Mesenchymal stem cell (in vitro differentiated cells and primary cell): ENCODE results near the gene KRI1.

ENCODE experiments used
- DNase-seq: peaks from one replicate; pipeline ENCODE4 v3.0.0-alpha.2; 2013
- H2AFZ ChIP-seq: one replicate; pipeline ENCODE4 v1.6.1; 2013; ENCODE audit warnings: low read depth, mild to moderate bottlenecking, control low read depth, inconsistent platforms, low read length, moderate library complexity
- H2AK5ac ChIP-seq: 2 replicates; pipeline ENCODE4 v1.6.1; 2013; ENCODE audit warnings: low read length, moderate library complexity, mild to moderate bottlenecking, inconsistent platforms; ENCODE audit not compliant: severe bottlenecking
- H2BK120ac ChIP-seq: one replicate; pipeline ENCODE4 v1.6.1; 2013; ENCODE audit warnings: low read depth, mild to moderate bottlenecking, inconsistent platforms, low read length, moderate library complexity
- H2BK12ac ChIP-seq, 2 experiments: one replicate each; pipeline ENCODE4 v1.6.1; 2013; ENCODE audit warnings: inconsistent platforms in 2 of 2, low read length in 2 of 2, mild to moderate bottlenecking in 2 of 2, moderate library complexity in 2 of 2, control low read depth in 1 of 2
- H2BK15ac ChIP-seq: one replicate; pipeline ENCODE4 v1.6.1; 2013; ENCODE audit warnings: mild to moderate bottlenecking, low read depth, inconsistent platforms; ENCODE audit not compliant: poor library complexity, severe bottlenecking
- H2BK5ac ChIP-seq: 2 replicates; pipeline ENCODE4 v1.6.1; 2013; ENCODE audit warnings: low read depth, mild to moderate bottlenecking, low read length, control low read depth, inconsistent platforms; ENCODE audit not compliant: poor library complexity, severe bottlenecking
- H3K14ac ChIP-seq, 2 experiments: one replicate each; pipeline ENCODE4 v1.6.1; 2013; ENCODE audit warnings: inconsistent platforms in 2 of 2, low read length in 2 of 2, control low read depth in 1 of 2, mild to moderate bottlenecking in 1 of 2, moderate library complexity in 1 of 2
- H3K18ac ChIP-seq, 2 experiments: one replicate each; pipeline ENCODE4 v1.6.1; 2013; ENCODE audit warnings: inconsistent platforms in 2 of 2, low read length in 2 of 2, control low read depth in 1 of 2, low read depth in 1 of 2, mild to moderate bottlenecking in 1 of 2
- H3K23ac ChIP-seq, 2 experiments: one replicate each; pipeline ENCODE4 v1.6.1; 2013; ENCODE audit warnings: inconsistent platforms in 2 of 2, low read length in 2 of 2, mild to moderate bottlenecking in 2 of 2, moderate library complexity in 2 of 2, control low read depth in 1 of 2
- H3K27ac ChIP-seq: 2 replicates; pipeline ENCODE4 v1.5.1; 2013; ENCODE audit warnings: mild to moderate bottlenecking, moderate library complexity, low read length, control low read depth, inconsistent platforms; ENCODE audit not compliant: poor library complexity, severe bottlenecking
- H3K27me3 ChIP-seq, 2 experiments: 2 replicates each; pipeline versions ENCODE4 v1.6.1 to v1.7.0; 2013; ENCODE audit warnings: low read length in 2 of 2, mild to moderate bottlenecking in 2 of 2, moderate library complexity in 2 of 2, control low read depth in 1 of 2, inconsistent platforms in 1 of 2; ENCODE audit not compliant: control insufficient read depth in 1 of 2, insufficient read depth in 1 of 2
- H3K36me3 ChIP-seq, 2 experiments: 2 replicates each; pipeline versions ENCODE4 v1.6.1 to v1.7.0; 2013; ENCODE audit warnings: low read length in 2 of 2, control low read depth in 1 of 2, inconsistent platforms in 1 of 2, low read depth in 1 of 2, mild to moderate bottlenecking in 1 of 2; ENCODE audit not compliant: insufficient read depth in 2 of 2, control insufficient read depth in 1 of 2
- H3K4ac ChIP-seq, 2 experiments: one replicate each; pipeline ENCODE4 v1.6.1; 2013; ENCODE audit warnings: inconsistent platforms in 2 of 2, low read length in 2 of 2, mild to moderate bottlenecking in 2 of 2, moderate library complexity in 2 of 2, control low read depth in 1 of 2, low read depth in 1 of 2
- H3K4me1 ChIP-seq: 2 replicates; pipeline ENCODE4 v1.6.1; 2013; ENCODE audit warnings: low read depth, low read length, control low read depth; ENCODE audit not compliant: control insufficient read depth, insufficient read depth
- H3K4me2 ChIP-seq: 2 replicates; pipeline ENCODE4 v1.6.1; 2013; ENCODE audit warnings: low read length, mild to moderate bottlenecking, inconsistent platforms; ENCODE audit not compliant: poor library complexity, severe bottlenecking
- H3K4me3 ChIP-seq, 2 experiments: 2 replicates each; pipeline versions ENCODE4 v1.5.1 to v1.7.0; 2013; ENCODE audit warnings: low read length in 2 of 2, mild to moderate bottlenecking in 2 of 2, control low read depth in 1 of 2, low read depth in 1 of 2; ENCODE audit not compliant: insufficient read depth in 1 of 2
- H3K79me1 ChIP-seq: replicated peaks from 2 replicates; pipeline ENCODE4 v1.6.1; 2013; ENCODE audit warnings: mild to moderate bottlenecking, control low read depth, low read length, inconsistent platforms; ENCODE audit not compliant: poor library complexity, severe bottlenecking
- H3K9ac ChIP-seq: 2 replicates; pipeline ENCODE4 v1.7.0; 2013; ENCODE audit warnings: mild to moderate bottlenecking, low read length, moderate library complexity
- H3K9me3 ChIP-seq: 2 replicates; pipeline ENCODE4 v1.7.0; 2013; ENCODE audit warnings: mild to moderate bottlenecking, low read length; ENCODE audit not compliant: control insufficient read depth
- H4K8ac ChIP-seq: one replicate; pipeline ENCODE4 v1.6.1; 2013; ENCODE audit warnings: inconsistent platforms, mild to moderate bottlenecking, low read length, moderate library complexity
- H4K91ac ChIP-seq: one replicate; pipeline ENCODE4 v1.6.1; 2013; ENCODE audit warnings: mild to moderate bottlenecking, low read length, inconsistent platforms
- WGBS: methylation state at CpG from one replicate; pipeline ENCODE4 v1.1.7; 2013; ENCODE audit warnings: mixed read lengths; 5-methylcytosine and 5-hydroxymethylcytosine counted together

The KRI1 gene

DNA sequence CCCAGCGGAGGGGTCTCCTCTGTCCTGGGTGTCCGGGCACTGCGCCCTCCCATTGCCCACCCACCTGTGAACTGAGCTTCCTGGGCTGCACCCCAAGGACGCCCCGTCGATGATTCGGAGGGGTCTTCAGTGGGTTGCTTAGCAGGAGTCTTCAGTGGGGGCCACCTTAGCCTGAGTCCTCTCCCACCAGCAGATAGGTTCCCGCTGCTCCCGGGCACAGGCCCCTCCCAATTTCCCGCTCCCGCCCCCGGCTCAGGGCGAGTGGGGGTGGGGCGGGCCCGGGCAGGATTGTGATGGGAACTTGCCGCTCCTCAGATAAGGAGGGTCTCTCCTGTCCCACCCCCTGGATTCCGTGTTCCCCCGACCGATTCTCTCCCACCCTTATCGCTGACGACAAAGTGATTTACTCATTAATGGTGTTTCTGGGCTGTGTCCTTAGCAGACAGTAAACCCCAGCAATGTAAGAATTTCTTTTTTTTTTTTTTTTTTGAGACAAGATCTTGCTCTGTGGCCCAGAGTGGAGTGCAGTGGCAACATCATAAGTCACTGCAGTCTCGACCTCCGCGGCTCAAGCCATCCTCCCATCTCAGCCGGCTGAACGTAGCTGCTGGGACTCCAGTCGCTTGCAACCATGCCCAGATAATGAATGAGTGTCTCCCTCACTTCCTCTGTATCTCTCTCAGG lies 47.9 kb downstream of the KRI1 start:
- Histone ChIP-seq H3K18ac (peak overlapping the region; percentile 81 to 90), H2AK5ac (no peak overlapping the region), H3K27ac (no peak overlapping the region), H4K8ac (peak overlapping the region; percentile 93), H3K14ac (peak overlapping the region in 1 of 2 experiments; percentile 85), H2BK15ac (peak overlapping the region; percentile 30), H3K36me3 (peaks cover 0 to 12% of the 10 kb centered on the region in 2 experiments), H3K9ac (peak overlapping the region; percentile 26), H2AFZ (peak overlapping the region; percentile 73), H2BK120ac (peak overlapping the region; percentile 54), H3K4me3 (peak overlapping the region; percentile 64 to 73), H3K4me1 (peaks cover 19% of the 10 kb centered on the region), H4K91ac (peak overlapping the region; percentile 62), H3K23ac (no peak overlapping the region), H2BK12ac (peak overlapping the region; percentile 59 to 90), H2BK5ac (no peak overlapping the region), H3K9me3 (no peaks in the 10 kb centered on the region), H3K79me1 (no peaks in the 10 kb centered on the region), H3K4me2 (peak overlapping the region; percentile 94), H3K27me3 (peaks cover 14 to 60% of the 10 kb centered on the region in 2 experiments), H3K4ac (peak overlapping the region in 1 of 2 experiments; percentile 68)
- DNase-seq, result peak; percentile 80
- WGBS, result under 1% methylated on average over 12 of the region's 27 CpGs

DNA sequence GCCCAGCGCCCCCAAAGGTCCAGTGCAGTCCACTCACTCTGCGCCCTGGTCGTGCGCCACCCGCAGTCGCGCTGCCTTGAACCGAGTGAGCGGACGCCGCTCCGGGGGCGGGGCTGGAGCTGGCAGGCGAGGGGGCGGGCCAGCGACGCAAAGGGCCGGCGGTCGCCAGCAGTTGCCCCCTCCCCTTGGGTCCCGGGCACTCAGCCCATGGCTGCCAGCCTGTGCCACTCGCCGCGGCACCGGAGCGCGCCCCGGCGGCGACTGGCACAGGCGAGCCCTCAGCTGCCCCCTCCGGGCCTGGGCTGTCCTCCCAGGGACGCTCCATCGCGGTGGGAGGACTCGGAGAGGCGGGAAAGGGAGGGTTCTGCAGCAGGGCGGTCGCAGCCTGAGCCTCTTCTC lies 48.5 kb downstream of the KRI1 start, which contains the start of gene S1PR5:
TSS of gene S1PR5 (minus strand) at position 87 of the 399 bp plus-strand sequence. CDS start 2,436 bp downstream, outside the sequence.
- H3K27ac ChIP-seq, result no peak within 1 kb of the TSS
- H2BK12ac ChIP-seq, result peak within 1 kb of the TSS; percentile 59 to 90
- 2% methylated on average over 21 of the region's 39 CpGs for WGBS
- peak within 1 kb of the TSS; percentile 73 for H2AFZ ChIP-seq
- H3K27me3 ChIP-seq, result peaks cover 14 to 65% of the 10 kb centered on the region in 2 experiments
- peak within 1 kb of the TSS; percentile 54 for H2BK120ac ChIP-seq
- peaks cover 19% of the 10 kb centered on the region for H3K4me1 ChIP-seq
- no peak within 1 kb of the TSS for H3K23ac ChIP-seq
- H3K36me3 ChIP-seq, result peaks cover 0 to 12% of the 10 kb centered on the region in 2 experiments
- no peaks in the 10 kb centered on the region for H3K79me1 ChIP-seq
- H4K8ac ChIP-seq, result peak within 1 kb of the TSS; percentile 93
- peak within 1 kb of the TSS in 1 of 2 experiments; percentile 85 for H3K14ac ChIP-seq
- peak within 1 kb of the TSS; percentile 64 to 73 for H3K4me3 ChIP-seq
- peak within 1 kb of the TSS; percentile 26 for H3K9ac ChIP-seq
- peak within 1 kb of the TSS; percentile 62 for H4K91ac ChIP-seq
- H3K4me2 ChIP-seq, result peak within 1 kb of the TSS; percentile 94
- H3K4ac ChIP-seq, result peak within 1 kb of the TSS; percentile 54 to 68
- H3K9me3 ChIP-seq, result no peaks in the 10 kb centered on the region
- H2AK5ac ChIP-seq, result no peak within 1 kb of the TSS
- no peak within 1 kb of the TSS for H2BK5ac ChIP-seq
- DNase-seq, result peak; percentile 62
- H3K18ac ChIP-seq, result peak within 1 kb of the TSS; percentile 81 to 90
- H2BK15ac ChIP-seq, result peak within 1 kb of the TSS; percentile 92

DNA sequence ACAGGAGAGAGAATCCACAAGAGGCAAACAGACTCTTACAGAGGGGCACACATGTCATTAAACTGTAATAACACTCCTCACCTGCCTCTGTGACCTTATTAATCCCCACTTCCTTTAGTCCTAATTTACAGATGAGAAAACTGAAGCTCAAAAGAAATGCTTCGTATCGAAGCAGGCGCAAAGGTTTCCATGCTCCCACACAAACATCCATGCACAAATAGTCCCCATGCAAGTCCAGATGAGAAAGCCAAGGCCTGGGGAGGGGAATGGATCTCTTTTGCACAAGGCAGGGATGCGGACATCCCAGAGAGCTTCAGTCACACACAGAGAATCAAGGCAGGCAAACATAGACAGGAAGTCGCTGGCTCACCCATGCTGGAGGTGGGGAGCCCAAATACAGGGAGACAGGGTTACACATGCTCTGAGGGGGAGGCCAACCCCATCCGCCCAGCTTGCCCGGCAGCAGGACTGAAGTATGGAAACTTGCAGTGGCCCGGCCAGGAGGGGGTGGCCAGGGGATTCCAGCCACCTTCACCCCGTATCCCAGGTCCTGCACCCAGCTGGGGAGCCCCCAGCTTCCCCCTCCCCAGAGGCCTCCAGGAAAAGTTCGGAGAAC lies 49.0 kb downstream of the KRI1 start:
- H3K4me2 ChIP-seq, result peak overlapping the region; percentile 94

DNA sequence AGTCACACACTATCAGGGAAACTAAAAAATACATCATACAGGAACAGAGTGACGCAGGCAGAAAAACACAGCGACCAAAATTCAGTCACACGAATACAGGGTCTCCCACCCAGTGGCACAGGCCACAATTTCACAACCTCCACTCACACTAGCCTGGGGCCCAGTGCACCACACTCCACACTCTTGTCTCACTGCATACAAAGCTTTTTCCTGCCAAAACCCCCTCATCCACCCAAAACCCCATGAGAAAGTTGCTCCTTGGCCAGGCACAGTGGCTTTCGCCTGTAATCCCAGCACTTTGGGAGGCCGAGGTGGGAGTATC lies 49.8 kb downstream of the KRI1 start:
- Histone ChIP-seq H2BK15ac (no peak overlapping the region), H2BK120ac (no peak overlapping the region), H3K27me3 (peaks cover 14 to 63% of the 10 kb centered on the region in 2 experiments), H3K9me3 (no peaks in the 10 kb centered on the region), H3K4me2 (no peak overlapping the region), H3K36me3 (peaks cover 0 to 12% of the 10 kb centered on the region in 2 experiments), H3K14ac (no peak overlapping the region), H4K8ac (no peak overlapping the region), H3K79me1 (no peaks in the 10 kb centered on the region), H4K91ac (no peak overlapping the region), H3K4me3 (no peak overlapping the region), H2AK5ac (no peak overlapping the region), H2BK5ac (no peak overlapping the region), H3K18ac (peak overlapping the region in 1 of 2 experiments; percentile 18), H3K9ac (no peak overlapping the region), H3K27ac (no peak overlapping the region), H3K23ac (no peak overlapping the region), H3K4me1 (peaks cover 19% of the 10 kb centered on the region), H2BK12ac (no peak overlapping the region), H2AFZ (no peak overlapping the region), H3K4ac (no peak overlapping the region)
- DNase-seq, result no peak
- WGBS, result 92% methylated on average over 5 of the region's 5 CpGs

More for the DNA sequence above, 49.0 kb downstream of the KRI1 start:
- Histone ChIP-seq H2AFZ (peak overlapping the region; percentile 73), H3K79me1 (no peaks in the 10 kb centered on the region), H4K91ac (no peak overlapping the region), H3K36me3 (peaks cover 0 to 12% of the 10 kb centered on the region in 2 experiments), H3K14ac (peak overlapping the region in 1 of 2 experiments; percentile 35), H3K9me3 (no peaks in the 10 kb centered on the region), H2AK5ac (no peak overlapping the region), H3K18ac (peak overlapping the region; percentile 28 to 81), H2BK5ac (no peak overlapping the region), H2BK120ac (no peak overlapping the region), H2BK12ac (peak overlapping the region in 1 of 2 experiments; percentile 37), H3K27ac (no peak overlapping the region), H2BK15ac (peak overlapping the region; percentile 37), H3K27me3 (peaks cover 14 to 67% of the 10 kb centered on the region in 2 experiments), H3K4me1 (peaks cover 19% of the 10 kb centered on the region), H3K23ac (no peak overlapping the region), H3K4me3 (peak overlapping the region; percentile 64 to 73), H3K4ac (peak overlapping the region in 1 of 2 experiments; percentile 54), H3K9ac (no peak overlapping the region), H4K8ac (peak overlapping the region; percentile 93)
- WGBS, result 38% methylated on average over 10 of the region's 10 CpGs
- peak; percentile 48 for DNase-seq
